Gastroesophageal sphincter (tissue), 4 donors: ENCODE data around the gene TDRD3. TPM values are rescaled to one million over a fixed set of nuclear protein-coding genes. Genes with fewer than 3 reads are reported as not detected.
A peak's percentile ranks its signal among the peaks of the same experiment; 100 is the strongest.

Experiments
- ATAC-seq: fragments of 150-250 bp; one replicate; pipeline ENCODE4 v1.9.1; 2016; ENCODE audit warnings: mild to moderate bottlenecking, moderate library complexity
- H3K27ac ChIP-seq, 4 donors: fragments of 200-600 bp; sonication (generic) in 3 of 4; 1 replicate in 3 of 4; 2 replicates in 1 of 4; pipeline ENCODE4 v1.5.1; 2016 to 2019
- H3K27me3 ChIP-seq: fragments of 200-600 bp; sonication (generic); one replicate; pipeline ENCODE4 v1.5.1; 2019
- H3K36me3 ChIP-seq, 2 donors: fragments of 200-600 bp; sonication (generic); one replicate each; pipeline ENCODE4 v1.5.1; 2019; ENCODE audit warnings: control low read depth in 1 of 2
- H3K4me1 ChIP-seq, 3 donors: fragments of 200-600 bp; sonication (generic); 1 replicate in 2 of 3; 2 replicates in 1 of 3; pipeline ENCODE4 v1.5.1; 2016 to 2019; ENCODE audit warnings: control low read depth in 2 of 3
- H3K4me3 ChIP-seq, 2 donors: fragments of 200-600 bp; sonication (generic); one replicate each; pipeline ENCODE4 v1.5.1; 2019; ENCODE audit warnings: mild to moderate bottlenecking in 1 of 2, moderate library complexity in 1 of 2
- H3K9me3 ChIP-seq, 3 donors: fragments of 200-600 bp; sonication (generic); one replicate each; pipeline ENCODE4 v1.5.1; 2017 to 2019; ENCODE audit warnings: control low read depth in 2 of 3
- CTCF ChIP-seq, 4 experiments: fragments of 200-600 bp in 2 of 4; fragments of 450-650 bp in 2 of 4; sonication (generic) in 1 of 4; IDR thresholded peaks; one replicate each; pipeline ENCODE4 v1.5.1; 2017 to 2019; ENCODE audit warnings: antibody characterized with exemption in 4 of 4, mild to moderate bottlenecking in 2 of 4, moderate library complexity in 2 of 4
- EP300 ChIP-seq: sonication (generic); formaldehyde crosslinking; IDR thresholded peaks from one replicate; pipeline ENCODE4 v1.6.1; 2017; ENCODE audit warnings: antibody characterized with exemption, mild to moderate bottlenecking
- POLR2A ChIP-seq, 2 donors: fragments of 450-650 bp; IDR thresholded peaks; one replicate each; pipeline ENCODE4 v1.6.1; 2017; ENCODE audit warnings: antibody characterized with exemption in 2 of 2, mild to moderate bottlenecking in 2 of 2, moderate library complexity in 1 of 2
- POLR2AphosphoS5 ChIP-seq: sonication (generic); formaldehyde crosslinking; IDR thresholded peaks from one replicate; pipeline ENCODE4 v1.6.1; 2017; ENCODE audit warnings: antibody characterized with exemption
- WGBS, 2 donors: methylation state at CpG; one replicate each; pipeline ENCODE4 v1.1.5; 2018; ENCODE audit warnings: low coverage in 1 of 2; 5-methylcytosine and 5-hydroxymethylcytosine counted together
- total RNA-seq, 4 donors: library from RNA; depleted of rRNA; stranded (reverse); fragments of >200 nt; gene quantifications; one replicate each; pipeline ENCODE4 v1.1.0, GENCODE V29; 2016

Gene TDRD3
- total RNA-seq, 4 donors from 2014 or later = 22.4 to 41.4 (median 28.7) TPM

GRCh38 chr13:60603049-60603448, 206.0 kb downstream of the TDRD3 start:
- ATAC-seq = no peak
- Histone ChIP-seq H3K27me3 (no peaks in the 10 kb centered on the region), H3K36me3 (no peaks in the 10 kb centered on the region), H3K4me1 (no peaks in the 10 kb centered on the region), H3K27ac (no peak overlapping the region), H3K9me3 (no peaks in the 10 kb centered on the region), H3K4me3 (no peak overlapping the region)
- TF ChIP-seq POLR2AphosphoS5 = no peak
- TF ChIP-seq EP300 = no peak
- 84 to 100% methylated on average over 1 to 2 of the region's 2 CpGs for WGBS, 2 donors

GRCh38 chr13:60604058-60604457, 207.0 kb downstream of the TDRD3 start:
- no peak for ATAC-seq
- 90 to 94% methylated on average over 3 to 6 of the region's 6 CpGs for WGBS, 2 donors
- Histone ChIP-seq H3K27me3 (no peaks in the 10 kb centered on the region), H3K4me3 (no peak overlapping the region), H3K4me1 (no peaks in the 10 kb centered on the region), H3K27ac (no peak overlapping the region), H3K36me3 (no peaks in the 10 kb centered on the region), H3K9me3 (no peaks in the 10 kb centered on the region)
- no peak for TF ChIP-seq CTCF (IDR thresholded peaks at IDR 0.05)
- no peak for TF ChIP-seq EP300

GRCh38 chr13:60608954-60609353, 211.9 kb downstream of the TDRD3 start:
- Histone ChIP-seq H3K27ac (no peak overlapping the region), H3K27me3 (no peaks in the 10 kb centered on the region), H3K4me3 (no peak overlapping the region), H3K36me3 (no peaks in the 10 kb centered on the region), H3K4me1 (no peaks in the 10 kb centered on the region), H3K9me3 (no peaks in the 10 kb centered on the region)
- TF ChIP-seq POLR2A (IDR thresholded peaks at IDR 0.05) (no peak), CTCF (IDR thresholded peaks at IDR 0.05) (no peak)
- no peak for ATAC-seq
- 80 to 91% methylated on average over 4 of the region's 4 CpGs for WGBS, 2 donors

GRCh38 chr13:60611523-60611922, 214.5 kb downstream of the TDRD3 start:
- H3K4me3 ChIP-seq = no peak overlapping the region
- H3K9me3 ChIP-seq = no peaks in the 10 kb centered on the region
- no peaks in the 10 kb centered on the region for H3K27me3 ChIP-seq
- ATAC-seq = no peak
- TF ChIP-seq EP300 (no peak), POLR2AphosphoS5 (no peak), CTCF (IDR thresholded peaks at IDR 0.05) (no peak), POLR2A (IDR thresholded peaks at IDR 0.05) (no peak)
- 90 to 92% methylated on average over 2 of the region's 2 CpGs for WGBS, 2 donors
- no peaks in the 10 kb centered on the region for H3K4me1 ChIP-seq
- no peaks in the 10 kb centered on the region for H3K36me3 ChIP-seq
- no peak overlapping the region for H3K27ac ChIP-seq

GRCh38 chr13:60612593-60612992, 215.6 kb downstream of the TDRD3 start:
- WGBS, 2 donors = 38 to 42% methylated on average over 3 of the region's 3 CpGs
- no peak overlapping the region for H3K4me3 ChIP-seq
- ATAC-seq = peak; percentile 34
- H3K27ac ChIP-seq = no peak overlapping the region
- no peaks in the 10 kb centered on the region for H3K4me1 ChIP-seq
- no peak for TF ChIP-seq POLR2AphosphoS5
- TF ChIP-seq EP300 = no peak
- no peak for TF ChIP-seq CTCF (IDR thresholded peaks at IDR 0.05)
- TF ChIP-seq POLR2A (IDR thresholded peaks at IDR 0.05) = no peak
- no peaks in the 10 kb centered on the region for H3K27me3 ChIP-seq
- no peaks in the 10 kb centered on the region for H3K36me3 ChIP-seq
- no peaks in the 10 kb centered on the region for H3K9me3 ChIP-seq

GRCh38 chr13:60613080-60613479, 216.1 kb downstream of the TDRD3 start:
- TF ChIP-seq CTCF (IDR thresholded peaks at IDR 0.05) = no peak
- no peak for TF ChIP-seq POLR2A (IDR thresholded peaks at IDR 0.05)
- TF ChIP-seq EP300 = no peak
- TF ChIP-seq POLR2AphosphoS5 = no peak
- Histone ChIP-seq H3K4me1 (no peaks in the 10 kb centered on the region), H3K27ac (no peak overlapping the region), H3K4me3 (no peak overlapping the region), H3K36me3 (no peaks in the 10 kb centered on the region), H3K9me3 (no peaks in the 10 kb centered on the region), H3K27me3 (no peaks in the 10 kb centered on the region)
- ATAC-seq = no peak
- WGBS, 2 donors = 100% methylated on average over 1 of the region's 1 CpG
